Amniotic stem cell (primary cell): ENCODE data around the gene ARHGAP32.
"Not testable (repeated sequence)": the region's sequence is repeated elsewhere in the genome, so short reads cannot be mapped to it uniquely, and the experiment has no call there.

Experiments
- DNase-seq: peaks from one replicate; lab custom pipeline; 2025; lab: John Stamatoyannopoulos, UW

The ARHGAP32 gene

GRCh38 chr11:129034001-129034400 is 158.1 kb downstream of the ARHGAP32 start:
- no peak for DNase-seq

GRCh38 chr11:129023968-129024676 is 168.0 kb downstream of the ARHGAP32 start:
- no peak for DNase-seq

GRCh38 chr11:129021295-129021694 is 170.8 kb downstream of the ARHGAP32 start:
- DNase-seq, result no peak

- no peak for DNase-seq
These were observed 173.1 kb downstream of the ARHGAP32 start for GRCh38 chr11:129018991-129019390.

- no peak for DNase-seq
These were observed 174.0 kb downstream of the ARHGAP32 start for GRCh38 chr11:129018126-129018525.

GRCh38 chr11:129013737-129014475 is 178.2 kb downstream of the ARHGAP32 start:
- DNase-seq, result no peak

- no peak for DNase-seq
These were observed 179.2 kb downstream of the ARHGAP32 start for GRCh38 chr11:129012880-129013279.

- no peak for DNase-seq
These were observed 186.0 kb downstream of the ARHGAP32 start for GRCh38 chr11:129006161-129006560.

GRCh38 chr11:128999165-128999564 is 193.0 kb downstream of the ARHGAP32 start:
- DNase-seq, result not testable (repeated sequence)

- no peak for DNase-seq
These were observed 203.7 kb downstream of the ARHGAP32 start for GRCh38 chr11:128988242-128988970.

GRCh38 chr11:128985880-128986279 is 206.2 kb downstream of the ARHGAP32 start:
- DNase-seq, result no peak

- DNase-seq, result no peak
These were observed 209.1 kb downstream of the ARHGAP32 start for GRCh38 chr11:128983023-128983422.

GRCh38 chr11:128981254-128981653 is 210.9 kb downstream of the ARHGAP32 start:
- no peak for DNase-seq

- no peak for DNase-seq
These were observed 221.4 kb downstream of the ARHGAP32 start for GRCh38 chr11:128970598-128971190.

- DNase-seq, result no peak
These were observed 223.2 kb downstream of the ARHGAP32 start for GRCh38 chr11:128968916-128969315.

GRCh38 chr11:128967578-128967977 is 224.5 kb downstream of the ARHGAP32 start:
- DNase-seq, result no peak

GRCh38 chr11:128965485-128965884 is 226.6 kb downstream of the ARHGAP32 start:
- no peak for DNase-seq

GRCh38 chr11:128964463-128964930 is 227.6 kb downstream of the ARHGAP32 start:
- no peak for DNase-seq

- no peak for DNase-seq
These were observed 228.3 kb downstream of the ARHGAP32 start for GRCh38 chr11:128963744-128964325.

GRCh38 chr11:128962896-128963295 is 229.2 kb downstream of the ARHGAP32 start:
- no peak for DNase-seq

GRCh38 chr11:128961645-128962044 is 230.5 kb downstream of the ARHGAP32 start:
- DNase-seq, result no peak

- DNase-seq, result no peak
These were observed 235.0 kb downstream of the ARHGAP32 start for GRCh38 chr11:128957202-128957482.
